GM18519 (cell line): ENCODE data around the gene GPR161.
"Not testable (repeated sequence)": the region's sequence is repeated elsewhere in the genome, so short reads cannot be mapped to it uniquely, and the experiment has no call there.

ENCODE experiments used
- ATAC-seq: cut with Tn5 transposase; IDR thresholded peaks from one replicate; pipeline ENCODE4 v1.9.1; 2021; ENCODE audit warnings: mild to moderate bottlenecking, moderate library complexity; ENCODE audit not compliant: unreplicated experiment, low FRiP score

The GPR161 gene

GRCh38 chr1:168089326-168089978, 47.3 kb downstream of the GPR161 start:
- ATAC-seq: no peak

- no peak for ATAC-seq
Observed at GRCh38 chr1:168088511-168089325, 48.0 kb downstream of the GPR161 start.

- ATAC-seq: no peak
Observed at GRCh38 chr1:168087696-168088095, 49.0 kb downstream of the GPR161 start.

- ATAC-seq: no peak
Observed at GRCh38 chr1:168086438-168086837, 50.3 kb downstream of the GPR161 start.

GRCh38 chr1:168085401-168085872, 51.3 kb downstream of the GPR161 start:
- ATAC-seq: no peak

- no peak for ATAC-seq
Observed at GRCh38 chr1:168084396-168085231, 52.1 kb downstream of the GPR161 start.

- no peak for ATAC-seq
Observed at GRCh38 chr1:168083456-168084325, 53.0 kb downstream of the GPR161 start.

GRCh38 chr1:168082008-168082876, 54.5 kb downstream of the GPR161 start:
- ATAC-seq: peak; percentile 89

GRCh38 chr1:168081373-168082007, 55.2 kb downstream of the GPR161 start:
- ATAC-seq: no peak

- ATAC-seq: no peak
Observed at GRCh38 chr1:168079761-168080160, 57.0 kb downstream of the GPR161 start.

- no peak for ATAC-seq
Observed at GRCh38 chr1:168069384-168069783, 67.3 kb downstream of the GPR161 start.

- no peak for ATAC-seq
Observed at GRCh38 chr1:168065506-168065905, 71.2 kb downstream of the GPR161 start.

- no peak for ATAC-seq
Observed at GRCh38 chr1:168064216-168064615, 72.5 kb downstream of the GPR161 start.

- no peak for ATAC-seq
Observed at GRCh38 chr1:168057921-168058320, 78.8 kb downstream of the GPR161 start.

GRCh38 chr1:168057355-168057754, 79.4 kb downstream of the GPR161 start:
- ATAC-seq: no peak

GRCh38 chr1:168056152-168056551, 80.6 kb downstream of the GPR161 start:
- ATAC-seq: not testable (repeated sequence)

GRCh38 chr1:168054117-168054516, 82.6 kb downstream of the GPR161 start:
- no peak for ATAC-seq

GRCh38 chr1:168053681-168054080, 83.0 kb downstream of the GPR161 start:
- no peak for ATAC-seq

- no peak for ATAC-seq
Observed at GRCh38 chr1:168050880-168051279, 85.8 kb downstream of the GPR161 start.
